NCI-H510A (cell line): ENCODE results near the gene UBE2F.
"Not testable (repeated sequence)": the region's sequence is repeated elsewhere in the genome, so short reads cannot be mapped to it uniquely, and the experiment has no call there.

Experiments used
- DNase-seq: peaks from one replicate; lab custom pipeline; 2025; lab: John Stamatoyannopoulos, UW

Gene UBE2F

DNA sequence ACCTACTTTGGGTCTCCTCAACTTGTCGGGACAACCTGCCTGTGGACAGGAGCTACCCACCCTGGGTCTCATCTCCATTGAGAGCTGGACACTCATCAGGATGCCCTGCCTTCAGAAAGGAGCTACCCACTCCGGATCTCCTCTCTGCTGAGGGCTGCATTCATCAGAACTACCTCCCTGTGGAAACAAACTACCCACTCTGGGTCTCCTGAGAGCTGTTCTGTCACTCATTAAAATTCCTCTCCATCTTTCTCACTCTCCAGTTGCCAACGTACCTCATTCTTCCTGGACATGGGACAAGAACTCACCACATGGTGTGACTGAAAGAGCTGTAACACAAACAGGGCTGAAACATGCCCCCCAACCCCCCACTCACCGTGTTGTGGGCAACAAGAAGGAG is 22.5 kb upstream of the UBE2F start:
- DNase-seq: no peak

DNA sequence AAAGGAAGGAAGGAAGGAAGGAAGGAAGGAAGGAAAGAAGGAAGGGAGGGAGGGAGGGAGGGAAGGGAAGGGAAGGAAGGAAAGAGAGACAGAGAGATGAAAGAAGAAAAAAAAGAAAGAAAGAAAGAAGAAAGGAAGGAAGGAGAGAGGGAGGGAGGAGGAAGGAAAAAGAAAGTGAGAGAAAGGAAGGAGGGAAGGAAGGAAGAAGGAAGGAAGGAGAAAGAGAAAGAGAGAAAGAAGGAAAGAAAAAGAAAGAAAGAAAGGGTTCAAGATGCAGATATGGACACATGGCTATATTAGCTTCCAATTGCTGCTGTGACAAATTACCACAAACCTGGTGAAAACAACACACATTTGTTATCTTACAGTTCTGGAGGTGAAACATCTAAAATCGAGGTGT is 20.4 kb upstream of the UBE2F start:
- DNase-seq: no peak

DNA sequence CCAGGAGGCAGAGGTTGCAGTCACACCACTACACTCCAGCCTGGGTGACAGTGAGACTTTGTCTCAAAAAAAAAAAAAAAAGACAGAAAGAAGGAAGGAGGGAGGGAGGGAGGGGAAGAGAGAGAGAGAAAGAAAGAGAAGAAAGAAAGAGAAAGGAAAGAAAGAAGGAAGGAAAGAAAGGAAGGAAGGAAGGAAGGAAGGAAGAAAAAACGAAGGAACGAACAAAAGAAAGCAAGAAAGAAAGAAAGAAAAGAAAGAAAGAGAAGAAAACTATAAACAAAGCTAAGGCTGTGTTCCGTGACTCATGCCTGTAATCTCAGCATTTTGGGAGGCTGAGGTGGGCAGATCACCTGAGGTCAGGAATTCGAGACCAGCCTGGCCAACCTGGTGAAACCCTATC is 15.5 kb upstream of the UBE2F start:
- DNase-seq: not testable (repeated sequence)

GRCh38 chr2:237951878-237952277 is 14.9 kb upstream of the UBE2F start:
- DNase-seq: no peak

DNA sequence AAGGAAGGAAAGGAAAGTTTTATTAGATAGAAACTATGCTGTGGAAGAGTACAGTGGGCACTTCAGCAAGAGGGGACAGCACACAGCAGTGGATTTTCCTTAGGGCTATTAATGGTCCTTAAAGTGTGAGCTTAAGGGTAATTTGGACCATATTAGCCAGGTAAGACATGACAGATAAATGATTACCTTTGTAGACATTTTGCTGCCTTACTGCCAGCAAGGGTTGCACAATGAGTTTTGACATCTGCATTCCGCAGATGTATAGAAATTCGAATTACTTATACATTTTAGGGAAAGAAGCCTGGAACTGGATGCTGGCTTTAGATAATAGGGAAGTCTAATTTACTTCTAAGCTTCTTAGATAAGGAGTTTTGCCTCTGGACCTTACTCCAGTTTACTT is 14.0 kb upstream of the UBE2F start:
- no peak for DNase-seq

- no peak for DNase-seq
These were observed 11.0 kb upstream of the UBE2F start for GRCh38 chr2:237955640-237956401.

GRCh38 chr2:237956402-237956736 is 10.4 kb upstream of the UBE2F start:
- no peak for DNase-seq

DNA sequence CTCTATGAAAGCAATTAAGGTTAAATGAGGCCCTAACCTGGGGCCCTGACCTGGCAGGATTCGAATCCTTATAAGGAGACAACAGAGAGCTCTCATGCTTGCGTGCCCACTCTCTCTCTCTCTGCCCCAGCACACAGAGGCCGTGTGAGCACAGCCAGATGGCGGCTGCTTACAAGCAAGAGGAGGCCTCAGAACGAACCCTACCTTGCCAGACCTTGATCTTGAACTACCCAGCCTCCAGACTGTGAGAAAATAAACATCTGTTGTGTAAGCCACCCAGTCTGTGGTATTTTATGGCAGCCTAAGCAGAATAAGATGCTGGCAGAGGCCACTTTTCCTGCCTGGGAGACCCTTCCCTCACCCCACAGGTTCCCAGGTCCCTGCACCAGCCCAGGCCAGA is 5.2 kb upstream of the UBE2F start:
- DNase-seq: no peak

- no peak for DNase-seq
These were observed 4.3 kb upstream of the UBE2F start for GRCh38 chr2:237962432-237963084.

DNA sequence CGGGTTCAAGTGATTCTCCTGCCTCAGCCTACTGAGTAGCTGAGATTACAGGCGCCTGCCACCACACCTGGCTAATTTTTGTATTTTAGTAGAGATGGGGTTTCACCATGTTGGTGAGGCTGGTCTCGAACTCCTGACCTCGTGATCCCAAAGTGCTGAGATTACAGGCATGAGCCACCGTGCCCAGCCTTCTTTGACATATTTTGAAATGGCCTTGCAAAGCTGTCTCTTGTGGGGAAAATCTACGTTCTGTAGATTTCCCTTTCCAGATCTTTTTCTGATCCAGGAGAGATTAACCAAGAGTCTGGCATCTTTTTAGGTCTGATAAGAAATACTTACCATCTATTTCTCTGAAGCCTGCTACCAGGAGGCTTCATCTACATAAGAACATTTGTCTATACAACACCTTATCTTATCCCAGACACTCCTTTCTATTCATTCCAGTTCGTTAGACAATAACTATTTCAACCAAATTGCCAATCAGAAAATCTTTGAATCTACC is 3.3 kb upstream of the UBE2F start:
- DNase-seq: not testable (repeated sequence)

DNA sequence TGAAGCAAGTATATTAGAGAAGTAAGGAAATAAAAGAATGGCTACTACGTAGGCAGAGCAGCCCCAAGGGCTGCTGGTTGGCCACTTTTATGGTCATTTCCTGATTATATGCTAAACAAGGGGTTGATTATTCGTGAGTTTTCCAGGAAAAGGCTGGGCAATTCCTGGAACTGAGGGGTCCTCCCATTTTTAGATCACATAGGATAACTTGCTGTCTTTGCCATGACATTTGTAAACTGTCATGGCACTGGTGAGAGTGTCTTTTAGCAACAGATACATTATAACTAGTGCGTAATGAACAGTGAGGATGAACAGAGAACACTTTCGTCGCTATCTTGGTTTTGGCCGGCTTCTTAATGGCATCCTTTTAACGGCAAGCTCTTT is 2.6 kb upstream of the UBE2F start:
- no peak for DNase-seq

GRCh38 chr2:237964578-237965404 is 2.0 kb upstream of the UBE2F start:
- no peak for DNase-seq

- DNase-seq: not testable (repeated sequence)
These were observed 970 bp upstream of the UBE2F start for GRCh38 chr2:237965844-237966243.

GRCh38 chr2:237966250-237966564 is 607 bp upstream of the UBE2F start:
- no peak for DNase-seq

DNA sequence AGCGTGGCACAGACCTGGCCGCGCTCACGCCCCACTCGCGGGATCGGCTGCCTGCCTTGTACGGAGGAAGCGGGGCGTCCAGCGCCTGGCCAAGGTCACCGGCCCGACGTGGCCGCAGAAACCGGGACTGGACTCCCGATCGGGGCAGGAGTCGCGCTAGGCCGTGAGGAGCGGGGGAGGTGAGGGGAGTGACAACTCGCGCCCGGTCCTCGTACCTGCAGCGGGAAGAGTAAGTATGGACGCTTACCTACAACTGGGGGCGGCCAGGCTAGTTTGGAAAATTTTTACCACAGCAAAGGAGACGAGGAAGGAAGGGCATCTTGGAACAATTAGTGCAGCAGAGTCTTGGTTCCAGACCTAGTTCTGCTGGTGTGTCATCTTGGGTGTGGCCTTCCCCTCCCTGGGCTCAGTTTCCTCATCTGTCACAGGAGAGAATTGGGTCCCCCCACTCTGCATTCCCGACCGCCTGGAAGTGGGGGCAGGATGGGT is 693 bp downstream of the UBE2F start:
- DNase-seq: no peak

DNA sequence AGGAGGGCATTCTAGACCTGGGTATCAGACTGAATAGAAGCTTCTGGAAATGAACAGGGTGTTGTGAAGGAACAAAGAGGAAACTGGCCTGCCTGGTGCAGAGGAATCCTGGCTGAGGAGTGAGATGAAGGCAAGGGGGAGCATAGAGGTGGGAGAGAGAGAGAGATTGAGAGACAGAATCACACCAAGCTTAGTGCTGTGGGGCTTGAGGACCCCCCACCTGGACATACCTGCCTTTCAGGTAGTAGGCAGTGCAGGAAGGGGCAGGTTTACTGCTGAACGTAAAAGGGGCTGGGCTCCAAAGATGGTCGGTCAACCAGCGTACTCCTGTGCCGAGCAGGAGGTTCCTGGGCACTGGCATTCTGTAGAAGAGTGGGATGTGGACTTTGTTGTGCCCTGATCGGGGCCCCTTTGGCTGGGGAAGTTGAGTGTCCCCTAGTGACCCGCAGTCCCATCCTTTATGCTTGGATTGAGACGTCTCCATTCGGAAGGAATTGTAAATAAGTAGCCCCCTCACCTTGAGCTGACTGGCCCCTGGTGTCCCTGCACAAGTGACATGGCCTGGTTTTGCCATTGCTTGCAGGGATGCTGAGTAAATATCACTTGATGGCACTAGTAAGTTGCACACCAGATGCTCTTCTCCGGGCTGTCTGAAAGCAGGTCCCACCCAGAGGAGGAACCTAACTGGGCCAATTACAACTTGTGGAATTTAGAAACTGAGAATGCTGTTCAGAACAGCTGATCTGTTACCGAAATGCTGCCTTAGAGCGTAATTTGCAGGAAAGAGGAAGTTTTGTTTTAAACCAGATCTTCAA is 1.4 kb downstream of the UBE2F start:
- DNase-seq: no peak

DNA sequence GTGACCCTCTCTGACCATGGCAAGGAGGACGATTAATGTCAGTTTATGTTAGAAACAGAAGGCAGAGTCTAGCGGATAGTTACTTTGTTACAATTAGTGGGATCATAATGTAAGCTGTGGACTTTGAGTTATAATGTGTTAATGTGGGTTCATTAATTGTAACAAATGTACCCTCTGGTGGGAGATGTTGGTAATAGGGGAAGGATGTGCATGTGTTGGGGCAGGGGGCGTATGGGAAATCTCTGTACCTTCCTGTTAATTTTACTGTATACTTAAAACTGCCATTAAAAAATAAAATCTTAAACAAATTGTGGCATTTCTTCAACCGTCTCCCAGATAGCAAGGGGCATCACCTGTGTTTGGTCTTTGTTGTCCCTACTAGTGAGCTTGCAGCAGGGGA is 4.8 kb downstream of the UBE2F start:
- DNase-seq: no peak

DNA sequence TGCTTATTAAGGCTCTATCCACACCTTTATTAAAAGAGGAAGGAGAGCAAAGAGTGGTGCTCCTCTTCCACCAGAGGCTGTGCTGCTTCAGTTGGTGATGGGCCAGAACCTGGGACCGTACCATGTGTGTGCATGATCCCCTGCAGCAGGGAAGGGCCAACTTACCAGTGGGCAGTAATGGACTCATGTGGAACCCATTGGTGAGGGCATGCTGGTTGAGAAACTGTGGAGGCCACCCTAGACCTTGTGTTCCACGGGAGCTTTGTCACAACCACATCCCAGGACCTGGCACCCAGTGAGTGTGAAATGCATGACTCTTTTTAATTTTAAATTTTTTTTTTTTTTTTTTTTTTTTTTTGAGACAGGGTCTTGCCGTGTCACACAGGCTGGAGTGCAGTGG is 5.4 kb downstream of the UBE2F start:
- no peak for DNase-seq

GRCh38 chr2:237972936-237973335 is 6.1 kb downstream of the UBE2F start:
- no peak for DNase-seq

DNA sequence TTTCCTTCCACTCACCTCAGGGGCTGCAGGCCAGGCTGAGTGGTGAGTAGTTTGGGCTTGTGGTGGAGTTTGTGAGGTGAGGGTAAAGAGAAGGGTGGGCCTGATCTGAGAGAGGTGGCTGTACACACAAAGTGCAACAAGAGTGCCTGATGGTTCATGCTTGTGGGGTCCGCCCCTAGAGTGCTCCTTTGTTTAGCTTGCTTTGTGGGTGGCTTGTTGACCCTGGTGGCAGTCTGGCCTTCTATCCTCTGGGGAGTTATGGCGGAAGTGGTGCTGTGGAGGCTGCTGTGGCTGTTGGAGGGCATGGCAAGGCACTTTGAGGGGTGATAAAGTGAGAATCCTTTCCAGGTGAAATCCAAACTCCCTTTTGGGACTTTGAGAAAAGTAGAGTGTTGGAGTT is 10.6 kb downstream of the UBE2F start:
- DNase-seq: no peak

GRCh38 chr2:237978058-237978712 is 11.4 kb downstream of the UBE2F start:
- DNase-seq: no peak

DNA sequence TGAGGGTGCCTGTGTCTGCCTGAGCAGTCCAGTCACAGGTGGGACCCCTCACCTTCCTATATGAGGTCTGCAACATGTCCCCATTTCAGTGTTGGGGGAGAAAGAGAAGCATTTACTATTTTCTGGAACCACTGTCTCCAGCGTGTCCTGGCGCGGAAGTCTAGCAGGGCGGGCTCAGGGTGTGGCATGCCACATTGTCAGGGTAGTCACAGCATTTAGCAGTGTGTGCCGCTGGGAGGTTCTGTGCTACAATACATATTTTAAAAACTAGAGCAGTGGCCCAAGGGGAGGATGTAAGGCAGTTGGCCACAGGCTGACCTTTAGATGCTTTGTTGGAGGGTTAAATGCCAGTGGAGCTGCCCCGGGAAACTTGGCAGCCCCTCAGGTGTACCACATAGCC is 12.5 kb downstream of the UBE2F start:
- DNase-seq: no peak
